Neural crest cell (in vitro differentiated cells): ENCODE measurements around the gene ZNF506. TPM values are rescaled to one million over a fixed set of nuclear protein-coding genes. Genes with fewer than 3 reads are reported as not detected.
"Not testable (repeated sequence)": the region's sequence is repeated elsewhere in the genome, so short reads cannot be mapped to it uniquely, and the experiment has no call there.

Source experiments
- DNase-seq: peaks from one replicate; pipeline ENCODE4 v3.0.0; 2021; ENCODE audit warnings: low read depth, mixed read lengths, low spot score
- H3K27ac Mint-ChIP-seq: one replicate; pipeline ENCODE4 v1.8.0; 2021; ENCODE audit warnings: mild to moderate bottlenecking, mixed read lengths; ENCODE audit not compliant: unreplicated experiment
- H3K27me3 Mint-ChIP-seq: 2 replicates; pipeline ENCODE4 v1.8.0; 2021; ENCODE audit warnings: low read depth, mild to moderate bottlenecking, mixed read lengths
- H3K36me3 Mint-ChIP-seq: 2 replicates; pipeline ENCODE4 v1.8.0; 2021; ENCODE audit warnings: low read depth, mild to moderate bottlenecking, mixed read lengths
- H3K4me1 Mint-ChIP-seq: 2 replicates; pipeline ENCODE4 v1.8.0; 2021; ENCODE audit warnings: mixed read lengths
- H3K4me3 Mint-ChIP-seq: one replicate; pipeline ENCODE4 v1.8.0; 2021; ENCODE audit warnings: mild to moderate bottlenecking, mixed read lengths
- H3K9me3 Mint-ChIP-seq: 2 replicates; pipeline ENCODE4 v1.8.0; 2021; ENCODE audit warnings: mixed read lengths
- CTCF ChIP-seq: fragments of 200-600 bp; sonication (generic); conservative IDR thresholded peaks from 2 replicates; pipeline ENCODE4 v1.5.0; 2021; ENCODE audit warnings: antibody characterized with exemption, mild to moderate bottlenecking
- total RNA-seq: library from RNA; stranded (reverse); gene quantifications from 2 replicates; pipeline ENCODE4 v1.2.1, GENCODE V29; 2021

Gene ZNF506
- total RNA-seq, 1 donor from 2014 or later: 5.0 TPM

GRCh38 chr19:19745496-19746285 is 75.9 kb downstream of the ZNF506 start:
- DNase-seq: no peak
- H3K4me3 Mint-ChIP-seq: no peak overlapping the region
- peaks cover 4% of the 10 kb centered on the region for H3K27me3 Mint-ChIP-seq
- no peaks in the 10 kb centered on the region for H3K9me3 Mint-ChIP-seq
- TF ChIP-seq CTCF: no peak
- H3K36me3 Mint-ChIP-seq: no peaks in the 10 kb centered on the region
- H3K4me1 Mint-ChIP-seq: no peaks in the 10 kb centered on the region
- H3K27ac Mint-ChIP-seq: no peak overlapping the region

DNA sequence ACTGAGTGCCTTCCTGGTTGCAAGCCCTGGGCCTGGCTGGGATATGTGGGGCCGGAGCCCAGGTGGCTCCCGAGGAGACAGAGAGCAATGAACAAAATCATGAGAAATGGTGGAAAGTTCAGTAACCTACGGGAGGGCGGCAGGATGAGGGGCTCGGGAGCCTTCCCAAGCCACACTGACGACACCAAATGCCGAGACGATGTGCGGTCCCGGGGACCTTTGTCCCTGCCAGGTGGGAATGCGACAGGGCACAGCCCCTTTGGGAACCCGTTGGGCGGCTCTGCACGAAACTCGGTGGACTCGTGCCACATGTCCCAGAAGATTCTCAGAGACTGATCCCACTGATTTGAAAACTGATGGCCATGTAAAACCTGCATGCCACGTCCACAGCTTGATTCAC is 76.9 kb downstream of the ZNF506 start:
- H3K4me1 Mint-ChIP-seq: no peaks in the 10 kb centered on the region
- no peak for TF ChIP-seq CTCF
- no peak overlapping the region for H3K4me3 Mint-ChIP-seq
- no peak for DNase-seq
- no peak overlapping the region for H3K27ac Mint-ChIP-seq
- H3K9me3 Mint-ChIP-seq: no peaks in the 10 kb centered on the region
- no peaks in the 10 kb centered on the region for H3K36me3 Mint-ChIP-seq
- H3K27me3 Mint-ChIP-seq: peaks cover 4% of the 10 kb centered on the region

- not testable (repeated sequence) for H3K9me3 Mint-ChIP-seq, H3K4me1 Mint-ChIP-seq, H3K27ac Mint-ChIP-seq, H3K4me3 Mint-ChIP-seq, DNase-seq, H3K36me3 Mint-ChIP-seq, H3K27me3 Mint-ChIP-seq
Measured at GRCh38 chr19:19743921-19744320, 77.6 kb downstream of the ZNF506 start.

- DNase-seq: no peak
- Mint-ChIP-seq H3K4me1 (no peaks in the 10 kb centered on the region), H3K36me3 (no peaks in the 10 kb centered on the region), H3K4me3 (no peak overlapping the region), H3K27ac (no peak overlapping the region), H3K9me3 (no peaks in the 10 kb centered on the region), H3K27me3 (peaks cover 4% of the 10 kb centered on the region)
- TF ChIP-seq CTCF: no peak
Measured at GRCh38 chr19:19743176-19743575, 78.4 kb downstream of the ZNF506 start.

DNA sequence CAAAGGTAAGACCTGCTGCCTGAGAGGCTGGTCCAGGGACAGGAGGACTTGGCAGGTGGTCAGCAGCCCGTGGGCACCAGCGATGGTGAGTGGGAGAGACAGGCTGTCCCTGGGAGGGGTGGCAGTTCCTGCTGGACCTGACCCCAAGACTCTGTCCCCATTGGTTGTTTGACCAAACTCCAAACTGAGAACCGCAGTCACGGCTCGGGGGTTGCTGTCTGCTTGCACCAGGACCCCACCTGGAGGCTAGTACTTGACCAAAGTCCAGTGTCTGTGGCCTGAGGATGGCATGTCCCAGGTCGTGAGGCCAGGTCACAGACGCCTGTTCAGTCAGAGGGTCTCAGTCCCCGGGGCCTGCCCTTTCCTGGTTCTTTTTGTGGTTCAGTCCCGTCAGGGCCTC is 78.8 kb downstream of the ZNF506 start:
- Mint-ChIP-seq H3K4me3 (no peak overlapping the region), H3K9me3 (no peaks in the 10 kb centered on the region)
- TF ChIP-seq CTCF: no peak

More for the DNA sequence above, 78.8 kb downstream of the ZNF506 start:
- Mint-ChIP-seq H3K4me1 (no peaks in the 10 kb centered on the region), H3K27ac (no peak overlapping the region), H3K36me3 (no peaks in the 10 kb centered on the region), H3K27me3 (peaks cover 4% of the 10 kb centered on the region)
- no peak for DNase-seq

Other genes with a start within 250 kb of the ZNF506 start
- 7.5 and 7.7 TPM in 2 replicates for gene PBX4, start 203.1 kb downstream of the ZNF506 start, total RNA-seq
- 115 and 116 TPM in 2 replicates for gene LPAR2, start 193.5 kb downstream of the ZNF506 start, total RNA-seq
- 20.6 and 25.1 TPM in 2 replicates for gene GMIP, start 178.1 kb downstream of the ZNF506 start, total RNA-seq
- gene ATP13A1, start 158.1 kb downstream of the ZNF506 start, total RNA-seq: 75.1 and 81.0 TPM in 2 replicates
- 16.2 and 18.2 TPM in 2 replicates for gene ZNF101, start 152.9 kb downstream of the ZNF506 start, total RNA-seq
- gene ZNF14, start 88.6 kb downstream of the ZNF506 start, total RNA-seq: 8.2 and 9.3 TPM in 2 replicates
- gene ZNF253, start 44.1 kb upstream of the ZNF506 start, total RNA-seq: 37.9 and 41.1 TPM in 2 replicates
- gene ZNF93, start 79.2 kb upstream of the ZNF506 start, total RNA-seq: 32.6 and 36.0 TPM in 2 replicates
- 25.1 and 26.3 TPM in 2 replicates for gene ZNF682, start 217.8 kb upstream of the ZNF506 start, total RNA-seq